HEK293 (cell line): ENCODE measurements around the gene LRRC37A3.
"Not testable (repeated sequence)": the region's sequence is repeated elsewhere in the genome, so short reads cannot be mapped to it uniquely, and the experiment has no call there.

Source experiments
- BCL6B ChIP-seq: fragments of 450-650 bp; formaldehyde crosslinking; IDR thresholded peaks from 2 replicates; pipeline ENCODE4 v1.5.1; 2017; ENCODE audit warnings: missing biosample characterization, missing genetic modification characterization
- CTCF ChIP-seq: fragments of 450-650 bp; formaldehyde crosslinking; IDR thresholded peaks from 2 replicates; pipeline ENCODE4 v1.5.1; 2016; ENCODE audit warnings: missing biosample characterization, missing genetic modification characterization
- ZNF266 ChIP-seq: fragments of 450-650 bp; formaldehyde crosslinking; IDR thresholded peaks from 2 replicates; pipeline ENCODE4 v1.5.1; 2016; ENCODE audit warnings: missing biosample characterization, missing genetic modification characterization, low read depth

- not testable (repeated sequence) for TF ChIP-seq BCL6B, ZNF266, CTCF (tag by site-specific recombination)
Measured at GRCh38 chr17:64923051-64923568, 3.8 kb upstream of the LRRC37A3 start.
